WTC11 (cell line): ENCODE measurements around the gene SLC30A1. TPM values are rescaled to one million over a fixed set of nuclear protein-coding genes. Genes with fewer than 3 reads are reported as not detected.

Experiments
- ATAC-seq: fragments of 200-7000 bp; cut with Tn5 transposase; 2 replicates; pipeline ENCODE4 v1.10.0; 2021; ENCODE audit warnings: mild to moderate bottlenecking, moderate library complexity
- CTCF ChIA-PET: fragments of 300-600 bp; sonication (Branson Sonifier 250); formaldehyde crosslinking; loops from one replicate; lab custom pipeline; 2021; ENCODE audit warnings: antibody characterized with exemption; lab: Charles Lee
- POLR2A ChIA-PET: fragments of 350-600 bp; sonication (Branson Sonifier 250); formaldehyde crosslinking; loops from one replicate; lab custom pipeline; 2021; ENCODE audit warnings: antibody characterized with exemption; lab: Charles Lee
- DNase-seq: peaks from one replicate; pipeline ENCODE4 v3.0.0; 2021; ENCODE audit warnings: low spot score
- H3K27ac Mint-ChIP-seq: 2 replicates; pipeline ENCODE4 v1.8.0; 2021; ENCODE audit warnings: mixed read lengths
- H3K27me3 Mint-ChIP-seq: 2 replicates; pipeline ENCODE4 v1.8.0; 2021; ENCODE audit warnings: low read depth, mild to moderate bottlenecking, moderate library complexity, mixed read lengths
- H3K36me3 Mint-ChIP-seq: 2 replicates; pipeline ENCODE4 v1.8.0; 2021; ENCODE audit warnings: mixed read lengths
- H3K4me1 Mint-ChIP-seq: 2 replicates; pipeline ENCODE4 v1.8.0; 2022; ENCODE audit warnings: mixed read lengths
- H3K4me3 Mint-ChIP-seq: 2 replicates; pipeline ENCODE4 v1.8.0; 2021; ENCODE audit warnings: mild to moderate bottlenecking, moderate library complexity, mixed read lengths
- H3K9me3 Mint-ChIP-seq: 2 replicates; pipeline ENCODE4 v1.8.0; 2021; ENCODE audit warnings: mixed read lengths
- ARID4B ChIP-seq: sonication (generic); formaldehyde crosslinking; IDR thresholded peaks from 2 replicates; pipeline ENCODE4 v1.8.0; 2023; ENCODE audit warnings: missing genetic modification reagents, mild to moderate bottlenecking, borderline replicate concordance
- ATF3 ChIP-seq: sonication (generic); formaldehyde crosslinking; conservative IDR thresholded peaks from 2 replicates; pipeline ENCODE4 v1.8.1; 2022; ENCODE audit warnings: mild to moderate bottlenecking, missing genetic modification reagents
- CBFB ChIP-seq: sonication (generic); formaldehyde crosslinking; IDR thresholded peaks from 2 replicates; pipeline ENCODE4 v1.8.1; 2022; ENCODE audit warnings: mild to moderate bottlenecking, low read depth, missing genetic modification reagents
- E2F5 ChIP-seq: sonication (generic); formaldehyde crosslinking; IDR thresholded peaks from 2 replicates; pipeline ENCODE4 v1.8.1; 2022; ENCODE audit warnings: mild to moderate bottlenecking, moderate library complexity, missing genetic modification reagents
- IRF1 ChIP-seq: sonication (generic); formaldehyde crosslinking; IDR thresholded peaks from 2 replicates; pipeline ENCODE4 v1.8.0; 2023; ENCODE audit warnings: missing genetic modification reagents
- NR1H2 ChIP-seq: sonication (generic); formaldehyde crosslinking; IDR thresholded peaks from 2 replicates; pipeline ENCODE4 v1.9.0; 2021; ENCODE audit warnings: mild to moderate bottlenecking, moderate library complexity, missing genetic modification reagents
- ZNF425 ChIP-seq: fragments of 250-450 bp; sonication (Bioruptor Pico); conservative IDR thresholded peaks from 2 replicates; pipeline ENCODE4 v1.9.0; 2021; ENCODE audit warnings: mild to moderate bottlenecking
- ZNF532 ChIP-seq: fragments of 250-450 bp; sonication (Bioruptor Pico); IDR thresholded peaks from 2 replicates; pipeline ENCODE4 v1.9.0; 2021; ENCODE audit warnings: mild to moderate bottlenecking, borderline replicate concordance
- ZSCAN18 ChIP-seq: fragments of 250-450 bp; sonication (Bioruptor Pico); IDR thresholded peaks from 2 replicates; pipeline ENCODE4 v2.1.2; 2022; ENCODE audit warnings: mild to moderate bottlenecking, moderate library complexity
- total RNA-seq: library from RNA; stranded (reverse); gene quantifications from 3 replicates; pipeline ENCODE4 v1.2.3, GENCODE V29; 2021

The SLC30A1 gene
- total RNA-seq, 1 experiment from 2014 or later: 20.0 TPM

- TF ChIP-seq ZNF532 (CRISPR knock-in tag) (no peak), ATF3 (no peak), ZNF425 (CRISPR knock-in tag) (no peak), CBFB (CRISPR knock-in tag) (no peak)
- TF ChIP-seq, all 79 proteins: peak for 0
Observed at GRCh38 chr1:211530102-211530501, 48.9 kb downstream of the SLC30A1 start (continued).

GRCh38 chr1:211529453-211529852, 49.5 kb downstream of the SLC30A1 start:
- Mint-ChIP-seq H3K27ac (no peak overlapping the region), H3K9me3 (no peaks in the 10 kb centered on the region), H3K27me3 (no peaks in the 10 kb centered on the region), H3K36me3 (no peaks in the 10 kb centered on the region), H3K4me3 (no peak overlapping the region), H3K4me1 (peaks cover 5% of the 10 kb centered on the region)
- no peak for DNase-seq
- no peak for TF ChIP-seq NR1H2 (CRISPR knock-in tag)
- no peak for TF ChIP-seq IRF1 (CRISPR knock-in tag)
- no peak for TF ChIP-seq ARID4B (CRISPR knock-in tag)
- no peak for TF ChIP-seq E2F5 (CRISPR knock-in tag)
- no peak for TF ChIP-seq ZSCAN18 (CRISPR knock-in tag)
- ChIA-PET POLR2A (no interaction called here), CTCF (interaction anchor here (1.0 kb wide), 1 partner anchor 53 kb away, joined by 3 read pairs; no protein-coding TSS in a partner anchor)
- no peak for ATAC-seq
